ENCODE data around the gene CHIA.

- TF ChIP-seq TBP (CRISPR knock-in tag; IDR thresholded peaks at IDR 0.05) (no peak), BCLAF1 (IDR thresholded peaks at IDR 0.05) (no peak), TAF1 (CRISPR knock-in tag; IDR thresholded peaks at IDR 0.05) (no peak), CTCF (CRISPR knock-in tag; IDR thresholded peaks at IDR 0.05) (no peak), CAMTA2 (CRISPR knock-in tag; IDR thresholded peaks at IDR 0.05; ENCODE audit: borderline replicate concordance) (no peak), FOXK2 (IDR thresholded peaks at IDR 0.05) (no peak), POLR2A (IDR thresholded peaks at IDR 0.05; ENCODE audit: insufficient read depth in 1 of 2, low read depth in 2 of 2, low read length in 2 of 2) (no peak), RXRA (CRISPR knock-in tag; IDR thresholded peaks at IDR 0.05) (no peak), CBX2 (IDR thresholded peaks at IDR 0.05; ENCODE audit: low read depth, low read length) (no peak), CBX2 (CRISPR knock-in tag; IDR thresholded peaks at IDR 0.05; ENCODE audit: low read depth) (no peak)
- TF ChIP-seq, protein P1, sequence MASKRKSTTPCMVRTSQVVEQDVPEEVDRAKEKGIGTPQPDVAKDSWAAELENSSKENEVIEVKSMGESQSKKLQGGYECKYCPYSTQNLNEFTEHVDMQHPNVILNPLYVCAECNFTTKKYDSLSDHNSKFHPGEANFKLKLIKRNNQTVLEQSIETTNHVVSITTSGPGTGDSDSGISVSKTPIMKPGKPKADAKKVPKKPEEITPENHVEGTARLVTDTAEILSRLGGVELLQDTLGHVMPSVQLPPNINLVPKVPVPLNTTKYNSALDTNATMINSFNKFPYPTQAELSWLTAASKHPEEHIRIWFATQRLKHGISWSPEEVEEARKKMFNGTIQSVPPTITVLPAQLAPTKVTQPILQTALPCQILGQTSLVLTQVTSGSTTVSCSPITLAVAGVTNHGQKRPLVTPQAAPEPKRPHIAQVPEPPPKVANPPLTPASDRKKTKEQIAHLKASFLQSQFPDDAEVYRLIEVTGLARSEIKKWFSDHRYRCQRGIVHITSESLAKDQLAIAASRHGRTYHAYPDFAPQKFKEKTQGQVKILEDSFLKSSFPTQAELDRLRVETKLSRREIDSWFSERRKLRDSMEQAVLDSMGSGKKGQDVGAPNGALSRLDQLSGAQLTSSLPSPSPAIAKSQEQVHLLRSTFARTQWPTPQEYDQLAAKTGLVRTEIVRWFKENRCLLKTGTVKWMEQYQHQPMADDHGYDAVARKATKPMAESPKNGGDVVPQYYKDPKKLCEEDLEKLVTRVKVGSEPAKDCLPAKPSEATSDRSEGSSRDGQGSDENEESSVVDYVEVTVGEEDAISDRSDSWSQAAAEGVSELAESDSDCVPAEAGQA (IDR thresholded peaks at IDR 0.05; ENCODE audit: low read depth), result no peak
- TF ChIP-seq, protein P1 (CRISPR knock-in tag; IDR thresholded peaks at IDR 0.05; ENCODE audit: borderline replicate concordance), result no peak
- TF ChIP-seq, protein P2, sequence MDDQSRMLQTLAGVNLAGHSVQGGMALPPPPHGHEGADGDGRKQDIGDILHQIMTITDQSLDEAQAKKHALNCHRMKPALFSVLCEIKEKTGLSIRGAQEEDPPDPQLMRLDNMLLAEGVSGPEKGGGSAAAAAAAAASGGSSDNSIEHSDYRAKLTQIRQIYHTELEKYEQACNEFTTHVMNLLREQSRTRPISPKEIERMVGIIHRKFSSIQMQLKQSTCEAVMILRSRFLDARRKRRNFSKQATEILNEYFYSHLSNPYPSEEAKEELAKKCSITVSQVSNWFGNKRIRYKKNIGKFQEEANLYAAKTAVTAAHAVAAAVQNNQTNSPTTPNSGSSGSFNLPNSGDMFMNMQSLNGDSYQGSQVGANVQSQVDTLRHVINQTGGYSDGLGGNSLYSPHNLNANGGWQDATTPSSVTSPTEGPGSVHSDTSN (CRISPR knock-in tag; IDR thresholded peaks at IDR 0.05; ENCODE audit: borderline replicate concordance), result no peak
These were observed 79.0 kb downstream of the CHIA start for GRCh38 chr1:111369645-111370044.

All from HepG2 (cell line).